A673 (cell line): ENCODE results near the gene MRE11.

ENCODE experiments used
- CTCF ChIP-seq: fragments of 300-800, 200-600 bp; sonication (generic); conservative IDR thresholded peaks from 2 replicates; pipeline ENCODE4 v1.5.1; 2017; ENCODE audit warnings: low read depth, mild to moderate bottlenecking, antibody characterized with exemption, low read length, moderate library complexity, mixed read lengths
- EZH2 ChIP-seq: fragments of 200-600 bp; sonication (generic); IDR thresholded peaks from 2 replicates; pipeline ENCODE4 v1.6.1; 2017; ENCODE audit warnings: borderline replicate concordance, low read depth, mild to moderate bottlenecking, mixed read lengths, antibody characterized with exemption, low read length; ENCODE audit not compliant: poor library complexity, severe bottlenecking

DNA sequence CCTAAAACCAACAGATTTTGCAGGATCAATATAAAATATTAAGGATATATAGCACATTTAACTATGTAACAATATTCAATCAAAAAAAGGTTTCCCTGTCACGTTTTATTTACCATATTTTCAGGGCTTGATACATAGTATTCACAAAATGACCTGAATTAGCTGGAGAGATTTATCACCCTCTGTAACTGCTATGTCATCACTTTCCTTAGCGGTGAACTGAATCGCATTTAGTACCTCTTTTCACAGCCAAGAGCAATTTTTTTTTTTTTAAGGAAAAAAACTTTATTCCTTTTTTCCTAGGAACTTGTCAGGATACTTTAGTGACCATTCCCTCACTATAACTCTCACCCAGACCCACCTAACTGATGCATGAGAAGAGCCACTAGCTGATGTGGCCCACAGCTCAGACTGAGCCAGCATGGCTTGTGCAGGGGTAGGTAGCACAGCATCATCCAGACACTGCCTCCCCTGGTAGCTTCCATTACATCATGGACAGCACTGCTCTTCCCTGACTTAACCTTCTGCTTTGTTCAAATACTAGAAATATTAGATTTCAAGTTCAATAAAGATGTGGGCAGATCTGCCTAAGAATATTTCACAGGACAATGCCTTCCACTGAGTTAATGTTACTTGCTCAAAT lies 75.4 kb downstream of the MRE11 start:
- TF ChIP-seq CTCF (no peak), EZH2 (no peak)
